ENCODE data around the gene KCTD6. TPM values are rescaled to one million over a fixed set of nuclear protein-coding genes. Genes with fewer than 3 reads are reported as not detected.

KCTD6 gene
- total RNA-seq, 1 experiment from 2014 or later, result 14.2 TPM

DNA sequence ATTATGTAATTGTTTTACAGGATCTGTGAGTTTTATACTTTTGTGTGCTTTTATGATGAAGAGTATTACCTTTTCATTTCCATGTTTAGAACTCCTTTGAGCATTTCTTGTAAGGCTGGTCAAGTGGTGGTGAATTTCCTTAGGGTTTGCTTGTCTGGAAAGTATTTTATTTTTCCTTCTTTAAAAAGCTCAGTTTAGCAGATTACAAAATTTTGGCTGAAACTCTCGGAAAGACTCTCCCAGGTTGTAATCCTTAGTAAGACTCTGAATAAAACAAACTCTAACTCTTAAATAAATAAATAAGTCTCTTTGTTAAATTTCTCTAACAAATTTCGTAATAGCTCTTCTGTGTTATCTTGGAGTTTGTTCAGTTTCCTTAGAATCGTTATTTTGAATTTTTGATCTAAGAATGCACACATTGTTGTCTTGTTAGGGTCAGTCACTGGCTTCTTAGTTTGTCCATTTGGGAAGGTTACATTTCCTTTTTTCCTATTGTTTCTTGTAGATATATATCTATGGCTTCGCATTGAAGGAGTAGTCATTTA, 59.8 kb downstream of the KCTD6 start:
- ChIA-PET POLR2A (ENCODE audit: low non-redundant PET) (no interaction called here), CTCF (no interaction called here)
- Histone ChIP-seq H3K36me3 (ENCODE audit: insufficient read depth, low read length, poor library complexity, severe bottlenecking) (no peaks in the 10 kb centered on the region), H3K27me3 (replicated peaks; ENCODE audit: insufficient read depth, low read depth, low read length, poor library complexity) (no peaks in the 10 kb centered on the region), H3K27ac (ENCODE audit: low read depth, low read length, poor library complexity, severe bottlenecking) (no peak overlapping the region), H3K4me3 (ENCODE audit: low read depth, low read length, poor library complexity, severe bottlenecking) (no peak overlapping the region), H3K4me1 (ENCODE audit: insufficient read depth, low read length, poor library complexity, severe bottlenecking) (no peaks in the 10 kb centered on the region), H3K9me3 (ENCODE audit: low read depth, low read length, poor library complexity, severe bottlenecking) (no peaks in the 10 kb centered on the region)
- no peak for TF ChIP-seq EZH2 (IDR thresholded peaks at IDR 0.05; ENCODE audit: borderline replicate concordance, low read depth, low read length, poor library complexity, severe bottlenecking)
- TF ChIP-seq, protein P1, sequence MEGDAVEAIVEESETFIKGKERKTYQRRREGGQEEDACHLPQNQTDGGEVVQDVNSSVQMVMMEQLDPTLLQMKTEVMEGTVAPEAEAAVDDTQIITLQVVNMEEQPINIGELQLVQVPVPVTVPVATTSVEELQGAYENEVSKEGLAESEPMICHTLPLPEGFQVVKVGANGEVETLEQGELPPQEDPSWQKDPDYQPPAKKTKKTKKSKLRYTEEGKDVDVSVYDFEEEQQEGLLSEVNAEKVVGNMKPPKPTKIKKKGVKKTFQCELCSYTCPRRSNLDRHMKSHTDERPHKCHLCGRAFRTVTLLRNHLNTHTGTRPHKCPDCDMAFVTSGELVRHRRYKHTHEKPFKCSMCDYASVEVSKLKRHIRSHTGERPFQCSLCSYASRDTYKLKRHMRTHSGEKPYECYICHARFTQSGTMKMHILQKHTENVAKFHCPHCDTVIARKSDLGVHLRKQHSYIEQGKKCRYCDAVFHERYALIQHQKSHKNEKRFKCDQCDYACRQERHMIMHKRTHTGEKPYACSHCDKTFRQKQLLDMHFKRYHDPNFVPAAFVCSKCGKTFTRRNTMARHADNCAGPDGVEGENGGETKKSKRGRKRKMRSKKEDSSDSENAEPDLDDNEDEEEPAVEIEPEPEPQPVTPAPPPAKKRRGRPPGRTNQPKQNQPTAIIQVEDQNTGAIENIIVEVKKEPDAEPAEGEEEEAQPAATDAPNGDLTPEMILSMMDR (conservative IDR thresholded peaks at IDR 0.05; ENCODE audit: low read depth, low read length), result no peak
- no peak for DNase-seq (ENCODE audit: low spot score)
- intact Hi-C loops (cut with micrococcal nuclease; ENCODE audit: unreplicated experiment), result no loop called here
- no TSS peak for BruUV-seq (replicated peaks)

Other genes starting within 250 kb of the KCTD6 start
- gene RPP14, start 185.9 kb upstream of the KCTD6 start, total RNA-seq (2021), result 17.4 and 18.2 TPM in 2 replicates
- gene HTD2, start 185.6 kb upstream of the KCTD6 start, total RNA-seq (2021), result 9.0 and 9.6 TPM in 2 replicates
- gene PXK, start 159.2 kb upstream of the KCTD6 start, total RNA-seq (2021), result 13.2 and 14.2 TPM in 2 replicates
- gene PDHB, start 58.3 kb upstream of the KCTD6 start, total RNA-seq (2021), result 56.0 and 58.8 TPM in 2 replicates
- gene ACOX2, start 45.1 kb downstream of the KCTD6 start, total RNA-seq (2021), result 5.4 and 7.2 TPM in 2 replicates
- not detected in 2 replicates for gene FAM107A, start 85.3 kb downstream of the KCTD6 start, total RNA-seq (2021)
- gene FAM3D, start 174.7 kb downstream of the KCTD6 start, total RNA-seq (2021), result not detected in 2 replicates

All from A673 (cell line).